HG03039 (cell line): ENCODE data around the gene RGS7.
"Not testable (repeated sequence)": the region's sequence is repeated elsewhere in the genome, so short reads cannot be mapped to it uniquely, and the experiment has no call there.

Source experiments
- ATAC-seq: cut with Tn5 transposase; IDR thresholded peaks from one replicate; pipeline ENCODE4 v1.9.1; 2021; ENCODE audit warnings: mild to moderate bottlenecking, moderate library complexity; ENCODE audit not compliant: unreplicated experiment

The RGS7 gene

DNA sequence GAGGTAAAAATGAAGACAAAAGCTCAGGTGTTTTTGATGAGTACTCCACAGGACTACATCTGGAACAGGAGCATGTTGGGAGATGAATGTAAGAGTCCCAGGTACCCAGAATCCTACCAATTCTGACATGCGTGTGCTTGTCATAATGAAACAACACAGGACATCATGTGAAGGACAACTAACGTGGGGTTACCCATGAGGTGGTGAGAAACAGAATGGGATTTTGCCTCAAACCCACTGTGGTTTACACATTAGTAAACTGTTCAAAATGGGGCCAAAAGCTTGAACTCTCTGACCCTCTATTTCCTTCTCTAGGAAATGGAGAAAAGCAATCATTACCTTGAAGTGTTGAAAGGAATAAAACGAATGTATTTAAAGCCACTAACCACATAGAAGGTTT lies 266.2 kb downstream of the RGS7 start:
- ATAC-seq, result no peak

DNA sequence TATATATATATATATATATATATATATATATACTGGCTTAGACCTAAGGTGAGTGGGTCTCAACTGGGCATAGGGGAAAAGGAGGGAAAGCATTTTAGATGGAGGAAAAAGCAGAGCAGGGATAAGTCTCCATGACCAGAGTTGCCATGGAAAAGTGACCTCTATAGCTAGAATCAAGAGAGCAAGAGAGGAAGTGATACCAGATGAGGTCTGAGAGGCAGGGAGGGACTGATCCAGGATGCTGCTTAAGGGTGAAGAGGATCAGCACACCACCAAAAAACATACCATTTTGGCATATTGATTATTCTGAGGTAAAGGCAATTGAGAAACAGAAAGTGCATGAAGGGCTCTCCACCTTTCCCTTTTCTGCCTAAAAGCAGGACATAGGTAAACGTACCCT lies 267.9 kb downstream of the RGS7 start:
- not testable (repeated sequence) for ATAC-seq

DNA sequence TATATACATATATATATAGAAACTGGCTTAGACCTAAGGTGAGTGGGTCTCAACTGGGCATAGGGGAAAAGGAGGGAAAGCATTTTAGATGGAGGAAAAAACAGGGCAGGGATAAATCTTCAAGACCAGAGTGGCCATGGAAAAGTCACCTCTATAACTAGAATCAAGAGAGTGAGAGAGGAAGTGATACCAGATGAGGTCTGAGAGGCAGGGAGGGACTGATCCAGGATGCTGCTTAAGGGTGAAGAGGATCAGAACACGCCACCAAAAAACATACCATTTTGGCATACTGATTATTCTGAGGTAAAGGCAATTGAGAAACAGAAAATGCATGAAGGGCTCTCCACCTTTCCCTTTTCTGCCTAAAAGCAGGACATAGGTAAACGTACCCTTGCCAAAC lies 268.9 kb downstream of the RGS7 start:
- not testable (repeated sequence) for ATAC-seq

DNA sequence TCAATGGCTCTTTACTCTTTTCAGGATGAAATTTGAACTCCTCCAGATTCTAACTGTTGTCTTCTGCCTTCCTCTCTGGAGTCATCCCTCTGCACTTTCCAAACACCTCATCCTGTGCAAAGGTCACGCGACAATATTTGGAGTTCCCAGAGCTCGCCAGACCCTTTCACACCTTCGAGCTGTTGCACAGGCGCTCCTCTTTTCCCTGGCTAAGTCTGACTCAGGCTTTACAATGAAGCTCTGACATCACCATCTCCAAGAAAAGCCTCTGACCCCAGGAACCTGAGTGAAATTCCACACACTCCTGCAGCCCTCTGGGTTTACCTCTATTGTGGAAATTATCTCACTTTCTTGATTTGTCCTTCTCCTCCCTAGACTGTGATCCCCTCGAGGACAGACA lies 270.3 kb downstream of the RGS7 start:
- no peak for ATAC-seq

DNA sequence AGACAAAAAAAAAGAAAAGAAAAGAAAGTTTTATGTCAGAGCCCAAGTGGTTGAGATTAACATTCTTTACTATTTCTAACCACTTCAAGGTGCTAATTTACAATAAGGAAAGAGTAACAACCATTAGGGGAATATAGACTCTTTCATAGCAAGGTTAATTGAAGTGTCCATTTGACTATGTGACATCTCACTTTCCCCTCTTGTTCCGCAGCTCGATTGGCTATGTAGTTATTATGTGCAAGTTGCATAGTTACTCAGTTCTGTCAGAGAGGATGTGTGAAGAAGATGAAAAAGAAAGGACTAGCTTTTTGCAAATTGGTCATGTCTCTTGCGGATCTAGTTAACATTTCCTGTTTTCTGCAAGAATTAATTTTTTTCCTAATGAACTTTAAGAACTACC lies 273.7 kb downstream of the RGS7 start:
- ATAC-seq, result no peak

DNA sequence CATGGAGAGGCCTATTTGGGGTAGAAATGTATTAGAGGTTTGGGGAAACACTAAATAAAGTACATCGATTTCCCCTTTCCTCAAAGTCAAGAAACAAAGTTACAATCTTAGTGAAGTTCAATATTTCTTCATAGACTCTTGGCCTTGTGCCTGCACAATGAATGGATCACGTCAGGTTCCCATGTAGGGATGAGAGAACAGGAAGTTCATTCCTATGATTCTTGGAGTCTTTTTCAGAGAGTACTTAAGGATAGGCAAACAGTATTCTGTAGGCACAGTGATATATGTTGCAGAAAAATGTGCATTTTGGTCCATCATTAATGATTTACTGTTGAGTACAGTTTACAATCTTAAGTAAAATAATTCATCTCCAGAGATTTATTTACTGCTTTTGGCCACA lies 275.5 kb downstream of the RGS7 start:
- ATAC-seq, result no peak

DNA sequence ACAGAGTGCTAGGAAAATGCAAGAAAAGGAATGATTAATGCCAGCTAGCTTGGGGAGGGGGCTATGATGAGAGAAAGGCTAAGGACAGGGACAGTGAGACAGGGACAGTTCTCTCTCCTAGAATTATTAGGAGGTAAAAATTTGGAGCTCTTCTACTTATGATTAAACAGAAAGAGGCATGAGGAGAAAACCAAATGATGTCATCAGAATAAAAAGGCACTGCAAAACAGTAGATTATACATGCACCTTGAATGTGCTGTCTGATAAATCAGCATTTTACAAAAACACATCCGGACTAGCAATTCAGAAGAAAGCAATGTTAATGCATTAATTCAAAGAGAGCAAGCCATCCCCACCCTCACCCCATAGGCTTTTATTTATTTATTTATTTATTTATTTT lies 277.5 kb downstream of the RGS7 start:
- no peak for ATAC-seq

DNA sequence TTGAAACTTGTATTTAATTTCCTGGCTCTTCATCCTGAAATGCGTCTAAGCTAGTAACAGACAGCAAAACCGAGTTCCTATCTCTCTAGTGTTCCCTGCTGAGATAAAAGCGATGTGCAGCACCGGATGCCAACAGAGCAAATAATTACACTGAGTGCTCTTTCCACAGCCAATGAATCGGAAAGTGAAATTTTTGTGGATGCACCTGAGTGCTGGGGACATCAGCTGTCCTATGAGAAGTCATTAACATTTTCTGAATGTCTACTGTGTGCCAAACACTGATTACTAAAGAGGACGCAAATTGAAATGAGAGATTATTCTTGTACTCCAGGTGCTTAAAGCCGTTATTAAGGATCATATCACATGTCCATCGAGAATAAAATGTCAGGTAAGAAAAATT lies 278.0 kb downstream of the RGS7 start:
- ATAC-seq, result no peak

DNA sequence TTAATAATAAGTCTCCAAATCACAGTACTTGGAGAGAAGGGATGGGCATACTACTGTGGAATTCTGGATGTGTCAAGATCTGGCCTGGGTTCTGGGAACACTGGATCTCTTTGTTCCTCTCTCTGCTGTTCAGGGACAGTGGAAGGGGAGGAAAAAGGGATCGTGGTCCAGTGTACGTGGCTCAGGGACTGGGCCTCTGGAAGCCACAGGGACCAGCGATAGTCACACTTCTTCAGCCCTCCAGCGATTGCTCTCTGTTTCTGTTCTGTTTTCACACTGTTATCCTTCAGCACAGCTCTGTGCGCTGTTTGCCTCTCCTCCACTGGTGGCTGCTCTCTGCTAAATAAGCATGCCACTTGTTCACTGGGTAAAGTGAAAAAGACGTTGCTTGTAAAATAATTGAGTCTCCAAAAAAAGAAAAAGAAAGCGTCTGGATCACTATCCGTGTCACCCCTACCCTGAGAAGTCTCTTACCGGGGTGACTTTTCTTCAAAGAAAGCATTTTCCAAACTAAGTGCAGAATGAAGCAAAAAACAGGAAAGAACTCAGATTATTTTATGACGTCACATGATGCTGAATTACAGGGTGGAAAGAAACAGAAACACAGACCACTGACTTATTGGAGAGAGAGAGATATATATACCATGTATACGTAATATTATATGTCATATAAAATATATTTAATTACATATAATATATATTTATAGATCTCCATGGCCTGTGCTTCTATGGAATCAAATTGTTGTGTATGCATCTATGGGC lies 279.4 kb downstream of the RGS7 start:
- no peak for ATAC-seq

DNA sequence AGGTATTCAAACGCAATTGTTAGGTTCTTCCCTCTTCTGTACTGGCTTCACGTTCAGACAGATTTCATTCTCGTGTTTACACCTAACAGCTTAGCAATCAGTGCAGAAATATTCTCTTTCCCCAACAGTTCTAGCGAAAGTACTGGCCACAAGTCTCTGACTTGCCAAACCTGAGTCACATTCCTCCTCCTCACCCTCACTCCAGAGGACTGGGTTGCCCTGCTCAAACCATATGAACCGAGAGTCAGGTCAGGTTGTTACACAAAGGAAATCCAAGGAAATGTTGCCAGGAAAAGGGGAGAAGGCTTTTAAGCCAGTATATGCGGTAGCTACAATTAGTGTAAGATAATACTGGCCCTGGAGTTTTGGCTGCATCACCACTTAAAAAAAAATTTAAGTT lies 282.5 kb downstream of the RGS7 start:
- ATAC-seq, result no peak

DNA sequence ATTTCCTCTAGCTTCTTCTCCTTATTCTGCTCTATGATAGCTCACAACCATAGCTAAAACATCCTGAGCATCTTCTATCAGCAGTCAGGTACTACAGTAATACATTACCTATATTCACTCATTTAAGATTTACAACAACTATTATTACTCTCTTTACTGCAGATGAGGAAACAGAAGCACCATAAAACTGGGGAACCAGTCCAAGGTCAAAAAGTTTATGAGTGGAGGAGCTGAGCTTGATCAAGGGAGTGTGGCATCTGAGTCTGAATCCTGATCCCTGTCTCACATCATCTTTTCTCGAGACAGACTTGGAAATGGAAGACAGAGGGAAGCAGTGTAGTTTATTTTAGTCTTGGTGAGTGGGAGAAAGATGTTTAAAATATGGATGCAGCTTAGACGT lies 288.6 kb downstream of the RGS7 start:
- ATAC-seq, result no peak

DNA sequence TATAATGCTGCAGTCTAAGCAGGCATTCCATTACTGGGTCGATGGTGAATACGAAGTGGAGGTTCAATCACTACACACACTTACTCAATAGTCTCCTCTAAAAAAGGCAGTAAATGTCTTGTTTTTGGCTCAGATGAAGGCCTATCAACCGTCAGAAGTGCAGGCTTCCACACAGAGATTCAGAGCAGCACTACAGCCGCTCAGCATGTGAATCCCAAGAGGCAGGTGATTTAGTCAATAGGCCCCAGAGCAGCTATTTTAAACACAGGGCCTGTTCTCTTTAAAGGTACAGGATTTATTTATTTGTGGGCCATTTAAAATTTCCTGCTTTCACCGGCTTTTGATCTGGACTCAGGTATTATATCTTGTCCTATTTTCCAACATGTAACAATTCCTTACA lies 293.7 kb downstream of the RGS7 start:
- ATAC-seq, result no peak

DNA sequence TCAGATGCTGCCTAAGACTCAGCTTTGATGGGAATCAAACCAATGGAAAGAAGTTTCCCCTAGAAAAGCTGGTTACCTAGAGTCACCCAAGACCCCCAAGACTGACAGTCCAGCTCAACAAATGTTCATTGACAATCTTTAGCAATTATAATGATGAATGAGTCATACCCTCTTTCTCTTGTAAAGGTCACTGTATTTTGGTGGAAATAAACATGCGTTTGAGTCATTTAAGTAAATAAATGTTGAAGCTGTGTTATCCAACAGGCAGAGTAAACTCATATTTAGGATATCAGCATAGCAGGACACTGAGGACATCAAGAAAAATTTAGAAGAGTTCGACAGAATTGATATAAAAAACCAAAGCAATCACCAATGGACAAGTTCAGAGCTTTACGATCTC lies 295.9 kb downstream of the RGS7 start:
- no peak for ATAC-seq

DNA sequence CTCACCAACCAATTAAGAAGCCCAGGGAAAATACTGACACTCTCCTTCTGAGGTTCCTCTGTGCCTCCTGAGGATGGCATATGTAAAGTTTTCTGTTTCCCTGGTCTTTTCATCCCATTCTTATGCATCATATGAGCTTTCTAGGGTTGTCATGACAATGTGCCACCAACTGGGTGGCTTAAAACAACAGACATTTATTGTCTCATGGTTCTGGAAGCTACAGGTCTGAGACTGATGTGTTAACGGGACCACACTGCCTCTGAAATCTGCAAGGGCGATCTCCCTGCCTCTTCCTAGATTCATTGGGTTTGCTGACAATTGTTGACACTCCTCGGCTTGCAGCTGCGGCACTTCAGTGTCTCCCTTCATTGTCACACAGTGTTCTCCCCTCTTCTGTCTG lies 308.4 kb downstream of the RGS7 start:
- no peak for ATAC-seq

DNA sequence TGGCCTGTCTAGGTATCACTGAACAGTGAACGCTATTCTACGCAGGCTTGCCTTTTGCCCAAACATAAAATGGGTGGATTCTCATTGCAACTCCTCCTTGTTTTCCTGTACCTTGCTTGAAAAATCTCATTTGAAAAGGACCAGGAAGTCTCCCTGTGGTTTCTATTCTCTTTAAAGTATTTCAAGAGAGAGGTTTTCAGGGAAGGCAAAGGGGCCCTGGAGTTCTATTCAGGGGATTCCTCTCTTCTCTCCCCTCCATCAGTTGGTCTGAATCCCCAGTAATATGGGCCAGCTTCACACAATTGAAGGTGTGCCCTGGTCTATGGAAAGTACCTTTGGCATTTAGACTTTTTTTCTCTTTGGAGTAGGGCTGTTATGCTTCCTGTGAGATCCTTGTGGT lies 311.3 kb downstream of the RGS7 start:
- no peak for ATAC-seq

DNA sequence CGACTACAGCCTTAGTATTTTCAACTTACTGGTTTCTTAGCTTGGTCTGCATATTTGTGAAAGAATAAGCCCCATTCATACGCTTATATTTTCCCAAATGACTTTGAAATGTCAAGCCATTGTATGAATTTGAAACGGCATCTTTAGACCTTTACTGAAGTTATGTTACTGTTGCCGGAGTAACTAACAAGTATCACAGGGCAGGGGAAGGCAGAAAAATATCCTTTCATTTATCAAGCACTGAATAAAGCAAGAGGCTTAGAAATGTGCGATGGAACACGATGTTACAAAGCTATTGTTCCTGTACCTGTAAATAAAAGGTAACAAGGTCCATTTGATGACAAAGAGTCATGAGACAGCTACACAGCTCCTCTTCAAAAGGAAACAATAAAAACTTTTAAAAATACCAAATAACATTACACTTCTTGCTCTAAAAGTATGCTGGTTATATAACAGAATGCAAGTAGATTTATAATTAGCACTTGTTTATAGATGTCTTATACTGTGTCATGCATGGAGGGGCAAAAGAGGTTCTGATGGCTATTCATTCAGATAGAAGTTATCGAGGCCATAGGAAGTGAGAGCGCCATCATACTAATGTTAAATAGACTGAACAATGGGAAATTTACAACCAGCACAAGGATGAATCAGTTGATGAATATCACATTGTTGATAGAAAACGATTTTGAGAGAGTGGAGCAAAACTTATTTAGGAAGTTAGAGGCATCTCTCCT lies 322.6 kb downstream of the RGS7 start:
- no peak for ATAC-seq

DNA sequence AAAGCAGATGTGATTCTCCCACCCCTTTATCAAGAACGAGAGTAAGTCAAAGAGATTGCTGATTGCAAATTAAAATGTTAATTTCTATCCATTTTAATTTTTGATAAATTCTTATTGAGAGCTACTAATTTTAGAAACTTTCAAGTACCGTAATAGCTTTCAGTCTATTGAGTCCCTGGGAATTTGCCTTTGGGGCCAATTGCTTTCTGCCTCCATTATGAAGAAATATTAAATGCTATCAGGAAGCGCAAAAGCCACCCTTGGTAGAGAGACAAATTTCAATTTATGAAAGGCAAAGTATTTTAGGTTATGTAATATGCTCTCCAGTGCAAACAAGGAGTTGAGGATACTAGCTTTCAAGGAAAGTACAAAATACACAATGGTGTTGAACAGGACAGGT lies 332.2 kb downstream of the RGS7 start:
- ATAC-seq, result no peak

DNA sequence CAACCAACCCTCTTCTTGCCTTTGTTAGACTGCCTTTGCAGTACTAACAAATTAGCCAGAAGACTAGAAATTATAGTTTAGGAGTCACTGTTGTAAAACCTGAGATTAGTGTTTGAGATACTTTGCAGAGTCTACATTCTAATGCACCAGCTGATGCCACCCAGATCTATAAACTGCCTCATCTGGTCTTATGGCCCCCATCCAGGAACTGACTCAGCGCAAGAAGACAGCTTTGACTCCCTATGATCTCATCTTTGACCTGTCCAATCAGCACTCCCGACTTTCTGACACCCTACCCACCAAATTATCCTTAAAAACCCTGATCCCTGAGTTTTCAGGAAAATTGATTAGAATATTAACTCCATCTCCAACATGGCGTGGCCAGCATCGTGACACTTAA lies 334.6 kb downstream of the RGS7 start:
- no peak for ATAC-seq

DNA sequence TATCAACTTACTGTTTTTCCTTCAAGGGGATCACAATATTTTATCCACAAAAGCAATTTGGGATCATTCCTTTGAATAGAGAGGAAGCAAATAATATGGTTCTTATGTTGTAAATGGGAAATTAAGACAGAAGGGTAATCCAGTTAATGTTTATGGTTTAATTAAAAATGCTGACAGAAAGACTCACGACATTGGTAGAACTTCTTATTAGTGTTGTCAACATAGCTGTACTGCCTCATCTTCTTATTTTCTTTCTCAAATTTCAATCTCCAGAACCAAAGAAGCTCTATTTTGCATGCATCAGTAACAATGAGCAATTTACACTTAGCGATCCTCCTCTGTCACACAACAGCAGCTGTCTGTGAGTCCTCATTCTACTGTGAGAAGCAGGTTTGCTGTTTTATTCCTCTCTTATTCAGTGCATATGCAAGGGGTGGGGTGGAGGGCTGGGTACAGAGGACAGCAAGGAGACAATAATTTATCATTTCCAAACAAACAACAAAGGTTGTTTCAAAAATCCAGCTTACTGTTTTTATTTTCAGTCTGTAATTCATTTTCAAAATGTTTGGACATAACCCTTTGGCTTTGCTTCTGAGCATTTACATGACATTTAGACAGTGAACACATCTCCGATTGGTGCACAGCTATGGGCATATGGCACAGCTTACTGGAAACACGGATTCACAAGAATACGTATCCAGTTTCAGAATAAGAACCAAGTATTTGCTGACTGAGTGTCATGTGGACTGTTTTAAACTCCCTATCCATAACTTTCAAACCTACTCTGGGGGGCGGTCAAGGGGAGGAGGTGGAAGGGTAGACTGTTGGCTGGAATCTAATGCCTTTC lies 335.9 kb downstream of the RGS7 start:
- no peak for ATAC-seq

DNA sequence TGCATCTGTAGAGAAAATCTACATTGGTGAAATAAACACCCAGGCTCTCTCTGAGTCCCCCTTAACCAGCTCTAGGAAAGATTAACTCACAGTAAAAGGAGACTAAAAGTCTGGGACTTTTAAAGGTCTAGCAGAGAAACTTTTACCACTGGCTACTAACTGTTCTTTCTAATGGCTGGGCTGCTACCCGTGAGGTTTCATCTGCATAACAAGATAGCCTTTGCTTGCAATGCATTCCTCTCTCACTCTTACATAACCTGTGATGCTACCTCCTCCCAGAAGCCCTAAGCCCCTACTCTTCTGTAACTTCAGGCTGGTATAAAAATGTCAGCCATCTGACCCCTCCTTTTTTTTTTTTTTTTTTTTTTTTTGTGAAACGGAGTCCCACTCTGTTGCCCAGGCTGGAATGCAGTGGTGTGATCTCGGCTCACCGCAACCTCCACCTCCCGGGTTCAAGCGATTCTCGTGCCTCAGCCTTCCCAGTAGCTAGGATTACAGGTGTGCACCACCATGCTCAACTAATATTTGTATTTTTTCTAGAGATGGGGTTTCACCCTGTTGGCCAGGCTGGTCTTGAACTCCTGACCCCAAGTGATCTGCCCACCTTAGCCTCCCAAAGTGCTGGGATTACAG lies 344.2 kb downstream of the RGS7 start:
- ATAC-seq, result no peak

DNA sequence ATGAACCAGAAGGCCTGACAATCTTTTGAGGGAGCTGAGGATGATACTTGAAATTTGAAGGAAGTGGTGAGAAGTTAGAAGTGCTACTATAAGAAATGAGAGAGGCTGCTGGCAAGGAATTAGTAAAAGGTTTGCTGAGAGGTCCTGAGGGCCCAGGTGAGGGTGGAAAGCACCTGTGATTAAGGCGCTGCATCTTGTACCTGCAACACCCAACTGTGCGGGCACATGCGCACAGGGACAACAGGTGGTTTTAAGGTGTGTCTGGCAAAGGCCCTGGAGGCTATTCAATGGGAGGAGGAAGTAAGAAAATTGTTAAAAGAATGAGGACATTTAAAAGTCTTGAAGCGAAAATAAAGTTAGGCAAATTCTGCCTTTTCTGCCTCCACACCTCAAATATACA lies 349.3 kb downstream of the RGS7 start:
- no peak for ATAC-seq
